ENCODE results near the gene TGFBR3. TPM values are rescaled to one million over a fixed set of nuclear protein-coding genes. Genes with fewer than 3 reads are reported as not detected.

Gene TGFBR3
- total and polyA plus RNA-seq, 2 experiments from 2014 or later = 46.8 to 68.3 TPM

- no peak overlapping the region for H3K4me3 ChIP-seq
- peaks cover 2% of the 10 kb centered on the region for H3K79me2 ChIP-seq
- H3K36me3 ChIP-seq (replicated peaks; ENCODE audit: insufficient read depth, low read depth) = no peaks in the 10 kb centered on the region
- 84% methylated on average over 5 of the region's 5 CpGs for WGBS (ENCODE audit: low lambda C conversion rate, missing lambda C conversion rate)
- H3K9me2 ChIP-seq (replicated peaks; ENCODE audit: insufficient read depth) = no peaks in the 10 kb centered on the region
- no peak overlapping the region for H3K4me2 ChIP-seq
- no peaks in the 10 kb centered on the region for H3K9me3 ChIP-seq (ENCODE audit: low read depth)
- peak overlapping the region; percentile 64 for H3K27ac ChIP-seq
- TF ChIP-seq CTCF (IDR thresholded peaks at IDR 0.05; ENCODE audit: poor library complexity) (no peak), EZH2phosphoT487 (IDR thresholded peaks at IDR 0.05; ENCODE audit: low read depth, severe bottlenecking, unreplicated experiment) (no peak), EZH2 (IDR thresholded peaks at IDR 0.05; ENCODE audit: borderline replicate concordance) (no peak)
- H3K4me1 ChIP-seq (ENCODE audit: insufficient read depth) = peaks cover 45% of the 10 kb centered on the region
- H4K20me1 ChIP-seq (ENCODE audit: insufficient read depth, poor library complexity, severe bottlenecking) = no peaks in the 10 kb centered on the region
- no peak overlapping the region for H2AFZ ChIP-seq
- DNase-seq (ENCODE audit: low spot score) = no peak
- H3K27me3 ChIP-seq = no peaks in the 10 kb centered on the region
Measured at GRCh38 chr1:91778964-91779363, 107.0 kb downstream of the TGFBR3 start.

- no peaks in the 10 kb centered on the region for H3K9me2 ChIP-seq (replicated peaks; ENCODE audit: insufficient read depth)
- no peak overlapping the region for H3K4me3 ChIP-seq
- no peaks in the 10 kb centered on the region for H3K27me3 ChIP-seq
- WGBS (ENCODE audit: low lambda C conversion rate, missing lambda C conversion rate) = 24% methylated on average over 10 of the region's 10 CpGs
- peaks cover 4% of the 10 kb centered on the region for H3K79me2 ChIP-seq
- H3K4me1 ChIP-seq (ENCODE audit: insufficient read depth) = peaks cover 39% of the 10 kb centered on the region
- H3K4me2 ChIP-seq = peak overlapping the region; percentile 63
- H2AFZ ChIP-seq = no peak overlapping the region
- H3K9me3 ChIP-seq (ENCODE audit: low read depth) = no peaks in the 10 kb centered on the region
- DNase-seq (ENCODE audit: low spot score) = peak; percentile 31
- TF ChIP-seq CTCF (IDR thresholded peaks at IDR 0.05; ENCODE audit: poor library complexity) = no peak
- no peak for TF ChIP-seq EZH2phosphoT487 (IDR thresholded peaks at IDR 0.05; ENCODE audit: low read depth, severe bottlenecking, unreplicated experiment)
- TF ChIP-seq EZH2 (IDR thresholded peaks at IDR 0.05; ENCODE audit: borderline replicate concordance) = no peak
- H3K27ac ChIP-seq = peak overlapping the region; percentile 64
- no peaks in the 10 kb centered on the region for H4K20me1 ChIP-seq (ENCODE audit: insufficient read depth, poor library complexity, severe bottlenecking)
- no peaks in the 10 kb centered on the region for H3K36me3 ChIP-seq (replicated peaks; ENCODE audit: insufficient read depth, low read depth)
Measured at GRCh38 chr1:91777630-91778300, 108.2 kb downstream of the TGFBR3 start.

- peaks cover 3% of the 10 kb centered on the region for H3K79me2 ChIP-seq
- no peak overlapping the region for H3K4me3 ChIP-seq
- no peaks in the 10 kb centered on the region for H4K20me1 ChIP-seq (ENCODE audit: insufficient read depth, poor library complexity, severe bottlenecking)
- H3K4me1 ChIP-seq (ENCODE audit: insufficient read depth) = peaks cover 34% of the 10 kb centered on the region
- H3K27me3 ChIP-seq = no peaks in the 10 kb centered on the region
- H3K4me2 ChIP-seq = peak overlapping the region; percentile 63
- TF ChIP-seq EZH2 (IDR thresholded peaks at IDR 0.05; ENCODE audit: borderline replicate concordance) (no peak), CTCF (IDR thresholded peaks at IDR 0.05; ENCODE audit: poor library complexity) (no peak), EZH2phosphoT487 (IDR thresholded peaks at IDR 0.05; ENCODE audit: low read depth, severe bottlenecking, unreplicated experiment) (no peak)
- no peak overlapping the region for H2AFZ ChIP-seq
- H3K9me3 ChIP-seq (ENCODE audit: low read depth) = no peaks in the 10 kb centered on the region
- H3K9me2 ChIP-seq (replicated peaks; ENCODE audit: insufficient read depth) = no peaks in the 10 kb centered on the region
- H3K27ac ChIP-seq = peak overlapping the region; percentile 64
- WGBS (ENCODE audit: low lambda C conversion rate, missing lambda C conversion rate) = 40% methylated on average over 1 of the region's 1 CpG
- H3K36me3 ChIP-seq (replicated peaks; ENCODE audit: insufficient read depth, low read depth) = no peaks in the 10 kb centered on the region
- no peak for DNase-seq (ENCODE audit: low spot score)
Measured at GRCh38 chr1:91777196-91777595, 108.8 kb downstream of the TGFBR3 start.
